ENCODE results near the gene VIPR1.

VIPR1 gene

GRCh38 chr3:42511736-42512135 is 9.3 kb downstream of the VIPR1 start:
- no peak for DNase-seq

GRCh38 chr3:42513121-42513520 is 10.7 kb downstream of the VIPR1 start:
- DNase-seq, result no peak

- no peak for DNase-seq
Measured at GRCh38 chr3:42513521-42513920, 11.1 kb downstream of the VIPR1 start.

- no peak for DNase-seq
Measured at GRCh38 chr3:42514876-42515275, 12.4 kb downstream of the VIPR1 start.

GRCh38 chr3:42515391-42515916 is 13.0 kb downstream of the VIPR1 start:
- no peak for DNase-seq

GRCh38 chr3:42515976-42516375 is 13.5 kb downstream of the VIPR1 start:
- no peak for DNase-seq

- DNase-seq, result no peak
Measured at GRCh38 chr3:42516443-42516842, 14.0 kb downstream of the VIPR1 start.

- DNase-seq, result no peak
Measured at GRCh38 chr3:42517117-42517516, 14.7 kb downstream of the VIPR1 start.

- DNase-seq, result peak; percentile 51
Measured at GRCh38 chr3:42518800-42519567, 16.5 kb downstream of the VIPR1 start.

- DNase-seq, result no peak
Measured at GRCh38 chr3:42519568-42519962, 17.1 kb downstream of the VIPR1 start.

GRCh38 chr3:42520336-42520735 is 17.9 kb downstream of the VIPR1 start:
- DNase-seq, result no peak

GRCh38 chr3:42520906-42521305 is 18.5 kb downstream of the VIPR1 start:
- DNase-seq, result no peak

- no peak for DNase-seq
Measured at GRCh38 chr3:42524751-42525150, 22.3 kb downstream of the VIPR1 start.

GRCh38 chr3:42525212-42525611 is 22.8 kb downstream of the VIPR1 start:
- no peak for DNase-seq

- no peak for DNase-seq
Measured at GRCh38 chr3:42525736-42526345, 23.4 kb downstream of the VIPR1 start.

GRCh38 chr3:42526616-42527367 is 24.3 kb downstream of the VIPR1 start:
- DNase-seq, result peak; percentile 41

GRCh38 chr3:42527368-42527917 is 25.0 kb downstream of the VIPR1 start:
- no peak for DNase-seq

GRCh38 chr3:42529468-42529867 is 27.0 kb downstream of the VIPR1 start:
- peak; percentile 57 for DNase-seq

GRCh38 chr3:42530073-42530472 is 27.6 kb downstream of the VIPR1 start:
- DNase-seq, result no peak

- DNase-seq, result no peak
Measured at GRCh38 chr3:42531470-42531869, 29.0 kb downstream of the VIPR1 start.

- no peak for DNase-seq
Measured at GRCh38 chr3:42532229-42532628, 29.8 kb downstream of the VIPR1 start.

GRCh38 chr3:42533161-42533897 is 30.9 kb downstream of the VIPR1 start:
- DNase-seq, result no peak

All from central memory CD4-positive, alpha-beta T cell (primary cell).